Small intestine (tissue), 7 donors: Measurements from ENCODE around the gene KRR1. TPM values are rescaled to one million over a fixed set of nuclear protein-coding genes. Genes with fewer than 3 reads are reported as not detected.

Experiments used
- DNase-seq, 2 donors: peaks; one replicate each; pipeline versions ENCODE4 v3.0.0 to v3.0.0-alpha.2; 2013
- FAIRE-seq: peaks from 2 replicates; lab custom pipeline; 2012; peaks lifted over from hg19 to GRCh38; lab: Jason Lieb, UNC
- H3K27ac ChIP-seq, 3 donors: one replicate each; pipeline ENCODE4 v1.5.1; 2013; ENCODE audit warnings: low read length in 2 of 3, mild to moderate bottlenecking in 2 of 3, control low read depth in 1 of 3, inconsistent platforms in 1 of 3, low read depth in 1 of 3, moderate library complexity in 1 of 3
- H3K27me3 ChIP-seq, 3 donors: one replicate each; pipeline ENCODE4 v1.6.1; 2013; ENCODE audit warnings: low read length in 3 of 3, inconsistent platforms in 1 of 3; ENCODE audit not compliant: control insufficient read depth in 3 of 3, insufficient read depth in 3 of 3
- H3K36me3 ChIP-seq, 3 donors: one replicate each; pipeline ENCODE4 v1.6.1; 2013; ENCODE audit warnings: low read length in 3 of 3, inconsistent platforms in 1 of 3, low read depth in 1 of 3, mild to moderate bottlenecking in 1 of 3, moderate library complexity in 1 of 3; ENCODE audit not compliant: control insufficient read depth in 3 of 3, insufficient read depth in 2 of 3
- H3K4me1 ChIP-seq, 3 donors: one replicate each; pipeline ENCODE4 v1.6.1; 2013; ENCODE audit warnings: low read length in 2 of 3, inconsistent platforms in 1 of 3, low read depth in 1 of 3, mild to moderate bottlenecking in 1 of 3, moderate library complexity in 1 of 3; ENCODE audit not compliant: control insufficient read depth in 3 of 3, insufficient read depth in 2 of 3
- H3K4me3 ChIP-seq, 3 donors: one replicate each; pipeline ENCODE4 v1.5.1; 2013; ENCODE audit warnings: low read length in 3 of 3, control low read depth in 1 of 3, inconsistent platforms in 1 of 3, low read depth in 1 of 3, mild to moderate bottlenecking in 1 of 3, moderate library complexity in 1 of 3
- H3K9me3 ChIP-seq, 2 donors: one replicate each; pipeline ENCODE4 v1.6.1; 2013; ENCODE audit warnings: low read depth in 1 of 2, low read length in 1 of 2; ENCODE audit not compliant: control insufficient read depth in 2 of 2, insufficient read depth in 1 of 2
- WGBS, 3 donors: extraction: QIAGEN DNeasy Blood & Tissue Kit; methylation state at CpG; one replicate each; pipeline ENCODE4 v1.1.7; 2013; 5-methylcytosine and 5-hydroxymethylcytosine counted together
- polyA plus RNA-seq, 4 donors: library from polyadenylated mRNA; stranded (reverse) in 3 of 4; unstranded in 1 of 4; fragments of 200-250 nt in 3 of 4; fragments of 120-200 nt in 1 of 4; gene quantifications; one replicate each; pipeline versions ENCODE4 v1.2.1 to v1.2.3, GENCODE V29; 2013
- donor health status: healthy with polysubstance abuse.
- donor health status: control.
- donor health status: control.
- donor health status: Bipolar disorder and iron deficiency.
- donor health status: healthy.

Gene KRR1
- polyA plus RNA-seq, 4 donors, result 10.0 to 40.7 (median 16.7) TPM

DNA sequence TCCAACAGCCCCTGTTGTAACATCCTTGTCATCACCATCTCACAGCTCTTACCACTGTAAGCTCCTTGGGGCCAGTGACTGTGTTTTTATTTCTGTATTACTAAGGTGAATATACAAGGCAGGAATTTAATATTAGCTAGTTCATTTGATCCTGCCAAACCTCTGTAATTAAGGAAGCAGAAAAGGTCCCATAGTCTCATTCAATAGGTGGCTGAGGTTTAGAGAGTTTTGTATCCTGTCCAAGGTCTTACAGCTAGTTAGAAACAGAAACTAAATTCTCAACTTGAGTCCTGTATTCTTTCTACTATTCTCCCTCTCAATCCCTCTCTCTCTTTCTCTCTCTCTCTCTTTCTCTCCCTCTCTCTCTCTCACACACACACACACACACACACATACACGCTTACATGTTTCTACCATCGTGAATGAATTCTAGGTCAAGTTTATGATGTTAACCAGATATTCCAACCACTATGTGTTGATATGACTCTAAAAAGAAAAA lies 31.4 kb downstream of the KRR1 start:
- H3K27me3 ChIP-seq, result no peaks in the 10 kb centered on the region
- H3K4me3 ChIP-seq, result no peak overlapping the region
- peak overlapping the region; percentile 2 to 69 (median 55) for H3K27ac ChIP-seq
- peak in 1 of 2 donors; percentile 39 for DNase-seq
- H3K4me1 ChIP-seq, result no peaks in the 10 kb centered on the region
- H3K36me3 ChIP-seq, result no peaks in the 10 kb centered on the region
- WGBS, 3 donors, result 42 to 58% (median 53%) methylated on average over 2 of the region's 2 CpGs
- no peak for FAIRE-seq
- no peaks in the 10 kb centered on the region for H3K9me3 ChIP-seq

DNA sequence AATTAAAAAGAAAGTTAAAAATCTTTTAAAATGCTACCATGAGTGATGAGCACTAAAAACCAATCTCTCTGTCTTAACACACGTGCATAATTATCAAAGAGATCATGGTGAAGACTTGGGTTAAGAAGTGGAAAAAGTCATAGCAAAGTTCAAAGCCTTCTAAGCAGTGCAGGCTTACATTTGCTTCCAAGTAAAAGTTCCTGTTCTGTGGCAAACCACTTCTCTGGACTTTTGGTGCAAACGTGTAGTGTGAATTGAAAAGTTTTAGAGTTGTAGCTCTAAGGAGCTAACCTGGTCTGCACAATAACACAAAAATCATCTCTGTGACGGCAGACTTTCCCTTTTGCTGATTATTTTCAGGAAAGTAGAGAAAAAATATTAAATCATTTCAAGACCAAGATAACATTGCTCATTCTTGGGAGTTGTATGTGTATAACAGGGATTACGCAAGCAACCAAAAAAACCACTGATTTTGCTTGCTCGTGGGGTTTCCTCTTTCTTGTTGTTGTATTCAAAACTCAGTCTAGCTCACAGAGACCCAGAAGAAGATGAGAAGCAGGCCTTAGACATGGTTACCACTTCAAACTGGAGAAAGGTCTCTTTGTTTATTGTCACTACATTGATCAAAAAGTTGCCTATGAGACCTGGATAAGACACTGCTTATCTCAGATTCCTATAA lies 33.2 kb downstream of the KRR1 start:
- no peaks in the 10 kb centered on the region for H3K4me1 ChIP-seq
- DNase-seq (peak in 1 of 2 donors; percentile 46), FAIRE-seq (no peak)
- H3K4me3 ChIP-seq, result no peak overlapping the region
- no peaks in the 10 kb centered on the region for H3K36me3 ChIP-seq
- H3K27ac ChIP-seq, result peak overlapping the region in 2 of 3 donors; percentile 11 to 58
- no peaks in the 10 kb centered on the region for H3K27me3 ChIP-seq
- H3K9me3 ChIP-seq, result no peaks in the 10 kb centered on the region
- WGBS, 3 donors, result 55 to 69% (median 59%) methylated on average over 5 of the region's 5 CpGs

- H3K27me3 ChIP-seq, result no peaks in the 10 kb centered on the region
- H3K4me1 ChIP-seq, result no peaks in the 10 kb centered on the region
- 70 to 80% (median 79%) methylated on average over 2 of the region's 2 CpGs for WGBS, 3 donors
- DNase-seq, result no peak
- no peak overlapping the region for H3K27ac ChIP-seq
- no peaks in the 10 kb centered on the region for H3K9me3 ChIP-seq
- FAIRE-seq, result no peak
- H3K4me3 ChIP-seq, result no peak overlapping the region
- H3K36me3 ChIP-seq, result no peaks in the 10 kb centered on the region
Observed at GRCh38 chr12:75477137-75477536, 34.3 kb downstream of the KRR1 start.

- Histone ChIP-seq H3K36me3 (no peaks in the 10 kb centered on the region), H3K4me3 (no peak overlapping the region), H3K9me3 (no peaks in the 10 kb centered on the region), H3K4me1 (no peaks in the 10 kb centered on the region), H3K27ac (no peak overlapping the region), H3K27me3 (no peaks in the 10 kb centered on the region)
- DNase-seq, result no peak
- WGBS, 3 donors, result 77 to 88% (median 83%) methylated on average over 1 of the region's 1 CpG
- no peak for FAIRE-seq
Observed at GRCh38 chr12:75476071-75476470, 35.3 kb downstream of the KRR1 start.

GRCh38 chr12:75474116-75474515 lies 37.3 kb downstream of the KRR1 start:
- no peaks in the 10 kb centered on the region for H3K36me3 ChIP-seq
- FAIRE-seq, result no peak

GRCh38 chr12:75471902-75472890 lies 39.2 kb downstream of the KRR1 start:
- DNase-seq (no peak), FAIRE-seq (no peak)
- no peaks in the 10 kb centered on the region for H3K9me3 ChIP-seq
- no peak overlapping the region for H3K4me3 ChIP-seq
- H3K27ac ChIP-seq, result no peak overlapping the region
- WGBS, 3 donors, result 84 to 89% (median 87%) methylated on average over 6 of the region's 6 CpGs
- no peaks in the 10 kb centered on the region for H3K4me1 ChIP-seq
- no peaks in the 10 kb centered on the region for H3K36me3 ChIP-seq
- no peaks in the 10 kb centered on the region for H3K27me3 ChIP-seq

More at GRCh38 chr12:75474116-75474515, 37.3 kb downstream of the KRR1 start:
- no peaks in the 10 kb centered on the region for H3K4me1 ChIP-seq
- H3K27me3 ChIP-seq, result no peaks in the 10 kb centered on the region
- H3K4me3 ChIP-seq, result no peak overlapping the region
- WGBS, 3 donors, result 52 to 70% (median 57%) methylated on average over 2 of the region's 2 CpGs
- H3K9me3 ChIP-seq, result no peaks in the 10 kb centered on the region
- no peak for DNase-seq
- no peak overlapping the region for H3K27ac ChIP-seq

GRCh38 chr12:75460204-75460603 lies 51.2 kb downstream of the KRR1 start:
- Histone ChIP-seq H3K9me3 (peaks cover 0 to 12% of the 10 kb centered on the region in 2 donors), H3K36me3 (no peaks in the 10 kb centered on the region), H3K27ac (no peak overlapping the region), H3K4me3 (no peak overlapping the region), H3K27me3 (no peaks in the 10 kb centered on the region), H3K4me1 (no peaks in the 10 kb centered on the region)
- FAIRE-seq, result no peak
- DNase-seq, result no peak

DNA sequence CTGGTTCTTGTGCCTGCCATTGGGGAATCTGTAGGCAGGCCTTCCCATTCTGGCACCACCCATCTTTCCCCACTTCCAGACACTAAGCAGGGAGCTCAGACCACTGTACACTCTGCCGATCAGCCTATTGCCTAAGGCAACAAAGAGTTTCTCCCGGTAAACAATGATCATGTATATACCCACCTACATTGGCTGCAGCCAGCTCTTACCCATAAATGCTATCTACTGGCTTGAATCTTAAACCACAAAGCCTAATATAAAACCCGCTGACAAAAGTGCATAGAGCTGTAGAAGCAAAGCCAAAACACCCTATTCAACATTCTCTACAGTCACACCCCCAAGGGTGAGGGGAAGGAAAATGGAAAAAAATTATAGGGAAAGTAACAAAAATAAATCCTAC lies 51.7 kb downstream of the KRR1 start:
- H3K9me3 ChIP-seq, result peaks cover 0 to 12% of the 10 kb centered on the region in 2 donors
- no peaks in the 10 kb centered on the region for H3K4me1 ChIP-seq
- no peaks in the 10 kb centered on the region for H3K36me3 ChIP-seq
- no peaks in the 10 kb centered on the region for H3K27me3 ChIP-seq
- WGBS, 3 donors, result 86 to 93% (median 91%) methylated on average over 3 of the region's 3 CpGs
- FAIRE-seq, result no peak
- no peak overlapping the region for H3K27ac ChIP-seq
- no peak overlapping the region for H3K4me3 ChIP-seq
- DNase-seq, result no peak
